GM12878 (cell line): Measurements from ENCODE around the gene SPATA2. TPM values are rescaled to one million over a fixed set of nuclear protein-coding genes. Genes with fewer than 3 reads are reported as not detected.

Experiments used
- ATAC-seq: fragments of 200-7000 bp; cut with Tn5 transposase; 3 replicates; pipeline ENCODE4 v1.9.1; 2020; ENCODE audit warnings: mild to moderate bottlenecking, moderate library complexity
- BruUV-seq: library from RNA; stranded (reverse); fragments of 400-500 nt; replicated peaks from 2 replicates; lab custom pipeline; 2021; lab: Mats Ljungman, UMichigan
- CTCF ChIA-PET: fragments of 300-600 bp; sonication (Branson Sonifier 250); formaldehyde crosslinking; extraction: SDS; loops from one replicate; lab custom pipeline; 2021; ENCODE audit warnings: inconsistent platforms; lab: Yijun Ruan, JAX
- POLR2A ChIA-PET: fragments of 350-600 bp; formaldehyde crosslinking; extraction: SDS; loops from one replicate; lab custom pipeline; 2021; ENCODE audit warnings: inconsistent platforms; lab: Charles Lee
- RAD21 ChIA-PET: fragments of 300-600 bp; sonication (Branson Sonifier 250); formaldehyde crosslinking; loops from one replicate; lab custom pipeline; 2023; ENCODE audit warnings: antibody characterized with exemption; ENCODE audit not compliant: unreplicated experiment; lab: Charles Lee
- SMC1A ChIA-PET: fragments of 300-600 bp; sonication (Branson Sonifier 250); formaldehyde crosslinking; loops from one replicate; lab custom pipeline; 2023; ENCODE audit not compliant: unreplicated experiment, uncharacterized antibody; lab: Charles Lee
- DNase-seq: peaks from one replicate; pipeline ENCODE4 v3.0.0-alpha.2; 2011; ENCODE audit warnings: low read depth, low spot score
- FAIRE-seq: peaks from 3 replicates; lab custom pipeline; 2011; peaks lifted over from hg19 to GRCh38; lab: Jason Lieb, UNC
- H2AFZ ChIP-seq: 2 replicates; pipeline ENCODE4 v1.6.0; 2011; ENCODE audit warnings: low read depth, low read length, control low read depth; ENCODE audit not compliant: control insufficient read depth
- H3K27ac ChIP-seq: 2 replicates; pipeline ENCODE4 v1.5.1; 2011; ENCODE audit warnings: control low read depth; ENCODE audit not compliant: control insufficient read depth, insufficient read depth
- H3K27me3 ChIP-seq, 2 experiments: replicated peaks in 1 of 2; 2 replicates each; pipeline versions ENCODE4 v1.6.0 to v1.6.1; 2011; ENCODE audit warnings: low read length in 1 of 2; ENCODE audit not compliant: control insufficient read depth in 2 of 2, insufficient read depth in 2 of 2
- H3K36me3 ChIP-seq, 2 experiments: 2 replicates each; pipeline ENCODE4 v1.5.1; 2011; ENCODE audit warnings: low read length in 1 of 2; ENCODE audit not compliant: control insufficient read depth in 2 of 2, insufficient read depth in 2 of 2
- H3K4me1 ChIP-seq: 2 replicates; pipeline ENCODE4 v1.6.1; 2011; ENCODE audit warnings: mild to moderate bottlenecking, low read length, moderate library complexity, mixed read lengths; ENCODE audit not compliant: control insufficient read depth, insufficient read depth
- H3K4me2 ChIP-seq: 2 replicates; pipeline ENCODE4 v1.6.0; 2011; ENCODE audit warnings: control low read depth; ENCODE audit not compliant: control insufficient read depth, insufficient read depth
- H3K4me3 ChIP-seq: fragments of 200-600 bp; sonication (generic); 2 replicates; pipeline ENCODE4 v1.5.1; 2016
- H3K79me2 ChIP-seq: 2 replicates; pipeline ENCODE4 v1.6.0; 2011; ENCODE audit warnings: low read length; ENCODE audit not compliant: control insufficient read depth, insufficient read depth
- H3K9ac ChIP-seq: 2 replicates; pipeline ENCODE4 v1.8.0; 2011; ENCODE audit warnings: low read length, control low read depth, mixed read lengths; ENCODE audit not compliant: control insufficient read depth, insufficient read depth
- H3K9me3 ChIP-seq: replicated peaks from 3 replicates; pipeline ENCODE4 v1.5.1; 2011; ENCODE audit warnings: mild to moderate bottlenecking, low read length; ENCODE audit not compliant: control insufficient read depth, insufficient read depth
- H4K20me1 ChIP-seq: 2 replicates; pipeline ENCODE4 v1.6.0; 2011; ENCODE audit not compliant: control insufficient read depth, insufficient read depth
- ESRRA ChIP-seq: IDR thresholded peaks from 2 replicates; pipeline ENCODE4 v1.6.1; 2012; ENCODE audit warnings: mild to moderate bottlenecking, low read length, improper control_type of control experiment
- NFYA ChIP-seq: IDR thresholded peaks from 2 replicates; pipeline ENCODE4 v1.6.1; 2011; ENCODE audit warnings: low read depth, mild to moderate bottlenecking, low read length, improper control_type of control experiment, borderline replicate concordance
- SP1 ChIP-seq: IDR thresholded peaks from one replicate; pipeline ENCODE4 v1.6.1; 2011; ENCODE audit warnings: low read depth, low read length
- SREBF2 ChIP-seq: IDR thresholded peaks from 2 replicates; pipeline ENCODE4 v1.6.1; 2012; ENCODE audit warnings: mild to moderate bottlenecking, low read length
- WGBS: methylation state at CpG from one replicate; pipeline ENCODE4 v1.1.6; 2016; ENCODE audit warnings: low lambda C conversion rate; ENCODE audit not compliant: insufficient replicate concordance, insufficient coverage; ENCODE audit errors: missing lambda C conversion rate; 5-methylcytosine and 5-hydroxymethylcytosine counted together
- in situ Hi-C: fragments of 300-500 bp; cut with MboI; formaldehyde crosslinking; loops from 9 replicates; pipeline ENCODE4 v1.14.3; 2018; ENCODE audit warnings: mixed read lengths
- intact Hi-C: fragments of 100-400 bp; cut with micrococcal nuclease; formaldehyde crosslinking; loops from one replicate; pipeline ENCODE4 v1.14.2; 2022; ENCODE audit not compliant: unreplicated experiment
- polyA plus RNA-seq, 11 experiments: library from polyadenylated mRNA; depleted of rRNA in 4 of 11; unstranded in 6 of 11; stranded (reverse) in 5 of 11; fragments of >200 nt; fragmentation: Nextera tagmentation in 4 of 11; fragmentation: Illumina TruSeq in 1 of 11; extraction: Ambion mirVana in 4 of 11; extraction: Trizol in 1 of 11; gene quantifications; 1 replicate in 1 of 11; 2 replicates in 10 of 11; pipeline versions ENCODE4 v1.2.1 to v1.2.3, GENCODE V29; 2011 to 2016; ENCODE audit warnings: inconsistent platforms in 2 of 11, missing spikeins in 2 of 11, low read depth in 1 of 11
- total RNA-seq, 4 experiments: library from RNA; depleted of rRNA in 3 of 4; stranded (reverse); fragments of >200 nt in 3 of 4; fragmentation: Illumina TruSeq in 1 of 4; extraction: Trizol in 1 of 4; gene quantifications; 2 replicates each; pipeline versions ENCODE4 v1.2.1 to v1.2.3, GENCODE V29; 2013 to 2021
- TF ChIP-seq, protein P1 (sequence below): fragments of 450-650 bp; formaldehyde crosslinking; IDR thresholded peaks from 2 replicates; pipeline ENCODE4 v1.4.0; 2020; ENCODE audit warnings: mild to moderate bottlenecking, moderate library complexity

SPATA2 gene
- total and polyA plus RNA-seq, 10 of the 15 experiments (the other 5 are each of a cell fraction or from before 2014, with no cell fraction given) = 0.93 to 11.7 (median 5.6) TPM

DNA sequence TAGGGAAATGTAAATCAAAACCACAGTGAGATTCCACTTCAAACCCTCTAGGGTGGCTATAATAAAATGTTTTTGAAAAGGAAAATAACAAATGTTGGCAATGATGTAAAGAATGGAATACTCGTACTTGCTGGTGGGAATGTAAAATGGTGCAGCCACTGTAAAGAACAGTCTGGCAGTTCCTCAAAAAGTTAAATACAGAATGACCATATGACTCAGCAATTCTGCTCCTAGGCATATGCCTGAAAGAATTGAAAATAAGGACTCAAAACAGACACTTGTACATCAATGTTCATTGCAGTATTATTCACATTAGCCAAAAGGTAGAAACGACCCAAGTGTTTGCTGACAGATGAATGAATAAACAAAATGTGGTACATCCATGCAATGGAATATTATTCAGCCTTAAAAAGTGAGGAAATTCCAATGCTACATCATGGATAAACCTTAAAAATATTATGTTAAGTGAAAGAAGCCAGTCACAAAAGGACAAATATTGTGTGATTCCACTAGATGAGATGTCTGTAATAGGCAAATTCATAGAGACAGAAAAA is 10.6 kb upstream of the SPATA2 start (continued):
- no peak for TF ChIP-seq SREBF2
- no peak for TF ChIP-seq NFYA

DNA sequence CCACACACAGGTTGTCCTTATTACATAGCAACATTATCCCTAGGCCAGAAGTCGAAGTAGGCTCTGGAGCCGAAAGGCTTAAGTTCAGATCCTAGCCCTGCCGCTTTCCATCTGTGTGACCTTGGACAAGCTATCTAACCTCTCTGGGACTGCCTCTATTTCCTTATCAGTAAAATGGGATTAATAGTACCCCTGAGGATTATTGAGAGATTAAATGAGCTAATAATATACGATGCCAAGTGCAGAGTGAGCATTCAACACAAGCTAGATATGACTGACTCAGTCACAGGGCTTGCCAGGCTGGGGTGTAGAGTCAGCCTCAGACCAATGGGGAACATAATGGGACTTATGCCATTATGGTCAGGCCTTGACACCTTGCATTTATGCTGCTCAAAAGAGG is 8.9 kb upstream of the SPATA2 start:
- no peak for DNase-seq
- Histone ChIP-seq H2AFZ (no peak overlapping the region), H3K36me3 (no peaks in the 10 kb centered on the region), H3K9ac (no peak overlapping the region), H3K27ac (no peak overlapping the region), H3K27me3 (no peaks in the 10 kb centered on the region), H3K4me1 (no peaks in the 10 kb centered on the region), H3K4me2 (no peak overlapping the region), H3K79me2 (no peaks in the 10 kb centered on the region), H4K20me1 (no peaks in the 10 kb centered on the region), H3K9me3 (no peaks in the 10 kb centered on the region), H3K4me3 (no peak overlapping the region)
- ChIA-PET RAD21 (no interaction called here), SMC1A (no interaction called here), CTCF (interaction anchor here (1.2 to 1.8 kb wide), 4 partner anchors 10 to 383 kb away, joined by 3 to 4 read pairs (median 4); no protein-coding TSS in a partner anchor), POLR2A (no interaction called here)
- TF ChIP-seq ESRRA (no peak), SP1 (no peak)
- TF ChIP-seq, protein P1, sequence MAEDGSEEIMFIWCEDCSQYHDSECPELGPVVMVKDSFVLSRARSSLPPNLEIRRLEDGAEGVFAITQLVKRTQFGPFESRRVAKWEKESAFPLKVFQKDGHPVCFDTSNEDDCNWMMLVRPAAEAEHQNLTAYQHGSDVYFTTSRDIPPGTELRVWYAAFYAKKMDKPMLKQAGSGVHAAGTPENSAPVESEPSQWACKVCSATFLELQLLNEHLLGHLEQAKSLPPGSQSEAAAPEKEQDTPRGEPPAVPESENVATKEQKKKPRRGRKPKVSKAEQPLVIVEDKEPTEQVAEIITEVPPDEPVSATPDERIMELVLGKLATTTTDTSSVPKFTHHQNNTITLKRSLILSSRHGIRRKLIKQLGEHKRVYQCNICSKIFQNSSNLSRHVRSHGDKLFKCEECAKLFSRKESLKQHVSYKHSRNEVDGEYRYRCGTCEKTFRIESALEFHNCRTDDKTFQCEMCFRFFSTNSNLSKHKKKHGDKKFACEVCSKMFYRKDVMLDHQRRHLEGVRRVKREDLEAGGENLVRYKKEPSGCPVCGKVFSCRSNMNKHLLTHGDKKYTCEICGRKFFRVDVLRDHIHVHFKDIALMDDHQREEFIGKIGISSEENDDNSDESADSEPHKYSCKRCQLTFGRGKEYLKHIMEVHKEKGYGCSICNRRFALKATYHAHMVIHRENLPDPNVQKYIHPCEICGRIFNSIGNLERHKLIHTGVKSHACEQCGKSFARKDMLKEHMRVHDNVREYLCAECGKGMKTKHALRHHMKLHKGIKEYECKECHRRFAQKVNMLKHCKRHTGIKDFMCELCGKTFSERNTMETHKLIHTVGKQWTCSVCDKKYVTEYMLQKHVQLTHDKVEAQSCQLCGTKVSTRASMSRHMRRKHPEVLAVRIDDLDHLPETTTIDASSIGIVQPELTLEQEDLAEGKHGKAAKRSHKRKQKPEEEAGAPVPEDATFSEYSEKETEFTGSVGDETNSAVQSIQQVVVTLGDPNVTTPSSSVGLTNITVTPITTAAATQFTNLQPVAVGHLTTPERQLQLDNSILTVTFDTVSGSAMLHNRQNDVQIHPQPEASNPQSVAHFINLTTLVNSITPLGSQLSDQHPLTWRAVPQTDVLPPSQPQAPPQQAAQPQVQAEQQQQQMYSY (CRISPR knock-in tag) = no peak
- no TSS peak for BruUV-seq
- intact Hi-C loops (no loop called here), in situ Hi-C loops (no loop called here)
- FAIRE-seq = no peak
- no peak for ATAC-seq
- WGBS = 70% methylated on average over 4 of the region's 4 CpGs
